Mucosa of gallbladder (tissue), 1 donor: Measurements from ENCODE around the gene MAPK1. TPM values are rescaled to one million over a fixed set of nuclear protein-coding genes. Genes with fewer than 3 reads are reported as not detected.
"Not testable (repeated sequence)": the region's sequence is repeated elsewhere in the genome, so short reads cannot be mapped to it uniquely, and the experiment has no call there.

Experiments used
- DNase-seq: peaks from one replicate; pipeline ENCODE4 v3.0.0-alpha.2; 2020; ENCODE audit warnings: low spot score
- total RNA-seq: library from RNA; stranded (reverse); gene quantifications from one replicate; pipeline ENCODE4 v1.2.1, GENCODE V29; 2021
- donor health status: DM: no; HTN: no; CAD: no.

The MAPK1 gene
- total RNA-seq, 1 donor from 2014 or later: 131 TPM

DNA sequence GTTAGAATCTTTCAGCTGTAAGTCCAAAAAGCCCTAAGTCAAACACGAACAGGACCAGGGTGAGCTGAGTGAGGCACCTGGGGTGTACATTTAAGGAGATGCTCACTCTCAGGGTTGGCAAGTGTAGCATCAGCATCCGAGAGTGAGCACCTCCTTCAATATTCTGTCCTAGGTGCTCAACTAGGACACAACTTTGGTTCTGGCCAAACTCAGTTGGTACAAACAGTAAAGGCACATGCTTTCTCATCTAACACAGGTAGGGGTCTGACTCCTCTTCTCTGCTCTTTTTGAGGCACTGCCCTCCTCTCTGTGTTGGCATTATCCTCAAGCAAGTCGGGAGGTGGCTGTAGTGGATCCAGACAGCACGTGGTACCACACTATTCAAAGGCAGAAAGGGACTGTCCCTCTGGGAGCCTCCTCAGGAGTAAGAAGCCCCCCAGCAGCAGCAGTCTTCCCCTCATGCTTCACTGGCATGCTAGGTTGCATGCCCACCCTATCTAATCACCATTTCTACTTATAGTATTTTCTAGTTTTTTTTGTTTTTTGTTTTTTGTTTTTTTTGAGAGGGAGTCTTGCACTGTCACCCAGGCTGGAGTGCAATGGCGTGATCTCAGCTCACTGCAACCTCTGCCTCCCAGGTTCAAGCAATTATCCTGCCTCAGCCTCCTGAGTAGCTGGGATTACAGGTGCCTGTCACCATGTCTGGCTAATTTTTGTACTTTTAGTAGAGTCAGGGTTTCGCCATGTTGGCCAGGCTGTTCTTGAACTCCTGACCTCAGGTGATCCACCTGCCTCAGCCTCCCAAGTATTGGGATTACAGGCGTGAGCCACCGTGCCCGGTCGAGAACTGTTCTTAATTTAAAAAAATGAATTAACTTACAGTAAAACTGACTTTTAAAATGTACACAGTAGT, 14.7 kb upstream of the MAPK1 start:
- no peak for DNase-seq

GRCh38 chr22:21876486-21877176, 9.2 kb upstream of the MAPK1 start:
- DNase-seq: no peak

GRCh38 chr22:21874953-21875352, 7.5 kb upstream of the MAPK1 start:
- not testable (repeated sequence) for DNase-seq

GRCh38 chr22:21873619-21874018, 6.2 kb upstream of the MAPK1 start:
- no peak for DNase-seq

DNA sequence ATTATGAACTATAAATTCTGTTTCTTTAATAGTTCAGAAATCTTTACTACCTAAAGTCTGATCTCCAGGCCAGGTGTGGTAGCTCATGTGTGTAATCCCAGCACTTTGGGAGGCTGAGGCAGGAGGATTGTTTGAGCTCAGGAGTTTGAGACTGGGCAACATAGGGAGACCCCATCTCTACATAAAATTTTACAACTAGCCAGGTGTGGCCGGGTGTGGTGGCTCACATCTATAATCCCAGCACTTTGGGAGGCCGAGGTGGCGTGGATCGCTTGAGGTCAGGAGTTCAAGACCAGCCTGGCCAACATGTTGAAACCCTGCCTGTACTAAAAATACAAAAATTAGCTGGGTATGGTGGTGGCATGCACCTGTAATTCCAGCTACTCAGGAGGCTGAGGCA, 5.3 kb upstream of the MAPK1 start:
- not testable (repeated sequence) for DNase-seq

DNA sequence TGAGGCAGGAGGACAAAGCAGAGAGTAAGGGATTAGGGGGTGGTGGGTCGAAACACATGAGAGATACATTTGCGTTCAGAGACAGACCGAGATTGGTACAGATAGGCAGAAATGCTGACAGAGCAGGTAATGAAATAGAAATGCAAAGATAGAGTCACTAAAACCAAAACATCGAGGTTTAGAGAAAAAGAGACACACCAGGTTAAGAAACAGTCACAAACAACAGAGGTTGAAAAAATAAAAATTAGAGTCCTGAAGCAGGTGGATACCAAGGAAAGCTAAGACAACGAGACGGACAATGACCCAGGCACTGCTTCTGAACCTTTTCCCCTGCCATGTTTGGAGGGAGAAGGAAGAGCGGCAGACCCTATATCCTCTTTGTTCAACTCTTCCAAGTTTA, 1.2 kb upstream of the MAPK1 start:
- DNase-seq: no peak

GRCh38 chr22:21866833-21867527, 465 bp downstream of the MAPK1 start:
- no peak for DNase-seq

DNA sequence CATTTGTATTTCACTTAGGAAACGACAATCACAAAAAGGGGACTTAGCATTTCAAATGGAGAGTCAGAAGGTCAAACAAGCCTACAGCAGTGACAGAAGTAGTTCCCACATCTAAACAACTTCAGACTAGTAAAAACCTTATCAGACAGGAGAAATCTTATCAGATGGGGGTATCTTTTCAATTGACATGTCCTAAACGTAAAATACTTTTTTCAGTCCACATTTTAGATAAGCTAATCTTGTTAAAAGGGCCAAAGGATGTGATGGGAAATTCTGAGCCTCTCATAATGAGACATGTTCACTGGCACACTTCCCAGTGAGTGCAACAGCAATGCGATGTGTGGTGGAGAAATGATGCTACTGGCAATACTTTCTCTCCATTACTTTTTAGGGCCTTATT, 2.4 kb downstream of the MAPK1 start:
- peak; percentile 27 for DNase-seq

- no peak for DNase-seq
These were observed 4.8 kb downstream of the MAPK1 start for GRCh38 chr22:21862386-21863245.

DNA sequence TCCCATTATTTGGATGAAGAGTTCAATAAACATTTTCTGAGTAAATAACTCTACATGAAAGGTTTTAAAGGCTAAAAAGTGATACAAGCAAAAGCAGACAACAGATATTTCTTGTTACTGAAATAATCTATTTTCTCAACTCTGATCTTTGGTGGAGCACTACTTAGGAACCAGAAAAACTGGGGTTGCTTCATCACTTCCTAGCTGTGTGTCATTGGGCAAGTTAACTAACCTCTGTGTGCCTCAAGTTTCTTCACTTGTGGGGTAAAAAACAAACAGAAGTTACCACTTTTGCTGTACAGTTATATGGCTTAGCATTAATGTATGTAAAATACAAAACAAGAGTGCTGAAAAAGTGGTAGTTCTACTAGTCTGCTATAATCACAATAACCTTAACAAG, 5.6 kb downstream of the MAPK1 start:
- DNase-seq: no peak

GRCh38 chr22:21861264-21861848, 6.1 kb downstream of the MAPK1 start:
- DNase-seq: no peak

DNA sequence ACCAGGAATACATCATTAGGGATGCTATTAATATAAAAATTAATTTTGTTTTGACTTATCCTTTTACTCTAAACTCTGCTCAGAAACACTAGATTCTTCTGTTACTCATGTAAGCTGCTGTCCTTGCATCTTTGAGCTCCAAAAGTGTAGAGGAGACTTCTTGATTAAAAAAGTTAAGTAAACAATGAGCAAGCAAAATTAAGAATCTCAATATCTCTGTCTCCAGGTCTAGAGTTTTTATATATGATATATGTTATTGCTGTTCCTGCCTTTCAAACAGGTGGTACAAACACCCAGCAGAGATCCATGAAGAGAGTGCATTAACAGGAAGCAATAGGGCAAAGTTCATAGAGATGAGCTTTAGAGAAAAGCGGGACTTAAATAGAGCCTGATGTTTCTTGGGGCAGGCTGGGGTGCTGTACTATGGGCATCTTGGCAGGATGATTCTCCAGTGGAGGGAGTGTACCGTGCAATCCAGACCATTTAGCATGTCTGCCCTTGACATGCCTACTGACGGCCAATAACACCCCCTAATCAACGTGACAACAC, 6.9 kb downstream of the MAPK1 start:
- DNase-seq: no peak

GRCh38 chr22:21858025-21858764, 9.2 kb downstream of the MAPK1 start:
- no peak for DNase-seq

GRCh38 chr22:21857481-21857914, 9.9 kb downstream of the MAPK1 start:
- no peak for DNase-seq

DNA sequence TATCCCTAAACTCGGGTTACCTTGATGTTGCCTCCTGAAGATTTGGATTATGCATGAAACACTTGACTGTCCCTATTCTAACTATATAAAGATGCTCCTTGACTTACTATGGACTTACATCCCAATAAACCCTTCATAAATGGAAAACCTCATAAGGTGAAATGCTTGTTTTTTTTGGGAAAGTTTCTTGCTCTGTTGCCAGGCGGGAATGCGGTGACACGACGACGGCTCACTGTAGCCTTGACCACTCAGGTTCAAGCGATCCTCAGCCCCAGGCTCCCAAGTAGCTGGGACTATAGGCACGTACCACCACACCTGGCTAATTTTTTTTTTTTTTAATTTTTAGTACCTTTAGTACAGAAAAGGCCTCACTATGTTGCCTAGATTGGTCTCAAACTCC, 10.6 kb downstream of the MAPK1 start:
- no peak for DNase-seq

GRCh38 chr22:21856197-21856596, 11.2 kb downstream of the MAPK1 start:
- no peak for DNase-seq

DNA sequence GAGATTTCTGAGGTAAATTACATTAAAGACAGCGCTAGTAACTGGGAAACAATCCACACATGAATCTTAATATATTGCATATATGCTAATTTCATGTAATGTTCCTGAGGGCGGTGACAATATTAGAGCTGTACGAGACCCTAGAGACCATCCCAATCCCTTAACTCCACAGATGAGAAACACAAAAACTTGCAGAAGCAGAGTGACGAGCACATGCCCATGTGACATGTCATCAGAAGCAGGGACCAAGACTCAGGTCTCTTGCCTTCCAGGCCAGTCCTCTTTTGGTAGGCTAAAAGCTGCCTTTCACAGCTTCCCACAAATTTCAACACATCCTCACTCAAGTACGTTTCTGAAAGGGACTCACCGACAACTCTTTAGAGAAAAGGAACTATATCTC, 11.8 kb downstream of the MAPK1 start:
- no peak for DNase-seq

DNA sequence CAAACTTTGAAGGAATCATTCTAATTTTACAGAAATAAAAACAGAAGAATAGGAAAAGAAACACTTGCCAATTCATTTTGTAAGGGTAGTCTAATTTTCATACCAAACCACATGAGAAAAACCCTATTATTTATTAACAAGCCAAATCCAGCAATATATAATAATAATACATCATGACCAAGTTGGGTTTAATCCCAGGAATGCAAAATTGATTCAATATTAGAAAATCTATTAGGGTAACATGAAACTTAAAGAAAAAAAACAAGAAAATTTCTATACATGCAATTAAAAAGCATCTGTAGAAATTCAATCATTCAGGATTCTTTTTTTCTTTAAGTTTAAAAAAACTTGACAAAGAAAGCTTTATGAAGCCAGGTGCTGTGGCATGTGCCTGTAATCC, 16.8 kb downstream of the MAPK1 start:
- DNase-seq: no peak

DNA sequence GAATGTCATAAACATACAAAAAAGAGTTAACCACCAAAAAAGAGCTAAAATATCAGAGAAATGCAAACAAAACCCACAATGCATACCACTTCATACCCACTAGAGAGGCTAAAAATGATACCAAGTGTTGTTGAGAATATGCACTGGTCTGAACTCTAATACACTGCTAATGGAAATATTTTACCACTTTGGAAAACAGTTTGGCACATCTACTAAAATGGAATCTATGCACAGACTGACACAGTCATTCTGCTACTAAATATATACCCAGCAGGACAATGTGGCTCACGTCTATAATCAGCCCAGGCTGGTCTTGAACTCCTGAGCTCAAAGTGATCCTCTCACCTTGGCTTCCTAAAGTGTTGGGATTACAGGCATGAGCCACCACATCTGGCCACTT, 18.0 kb downstream of the MAPK1 start:
- no peak for DNase-seq

- DNase-seq: not testable (repeated sequence)
These were observed 19.4 kb downstream of the MAPK1 start for GRCh38 chr22:21848057-21848456.
